Kasumi-1 (cell line): Measurements from ENCODE around the gene CUL4B.
A peak's percentile ranks its signal among the peaks of the same experiment; 100 is the strongest.
"Not testable (repeated sequence)": the region's sequence is repeated elsewhere in the genome, so short reads cannot be mapped to it uniquely, and the experiment has no call there.

Experiments used
- DNase-seq, 2 experiments: peaks; one replicate each; lab custom pipeline; 2025; lab: John Stamatoyannopoulos, UW

CUL4B gene

GRCh38 chrX:120560842-120561633 lies at the start of gene CUL4B:
CUL4B (minus strand) TSS chrX:120560962; CDS start chrX:120560638, 324 bp downstream.
- peak; percentile 77 to 89 for DNase-seq

GRCh38 chrX:120604361-120604782 lies 43.6 kb upstream of the CUL4B start:
- peak; percentile 14 to 19 for DNase-seq

- DNase-seq, result peak; percentile 83 to 84
Observed at GRCh38 chrX:120603707-120604360, 43.1 kb upstream of the CUL4B start, which contains the start of gene MCTS1. MCTS1 (plus strand) TSS chrX:120604101; CDS start chrX:120604237, 136 bp downstream.

- no peak for DNase-seq
Observed at GRCh38 chrX:120585702-120586101, 24.9 kb upstream of the CUL4B start.

GRCh38 chrX:120575379-120576114 lies 14.8 kb upstream of the CUL4B start:
- DNase-seq, result no peak

- DNase-seq, result not testable (repeated sequence)
Observed at GRCh38 chrX:120573806-120574205, 13.0 kb upstream of the CUL4B start.

GRCh38 chrX:120570011-120570600 lies 9.3 kb upstream of the CUL4B start:
- DNase-seq, result no peak

GRCh38 chrX:120568609-120569008 lies 7.8 kb upstream of the CUL4B start:
- DNase-seq, result no peak

GRCh38 chrX:120568035-120568434 lies 7.3 kb upstream of the CUL4B start:
- DNase-seq, result no peak

- DNase-seq, result no peak
Observed at GRCh38 chrX:120566817-120567216, 6.1 kb upstream of the CUL4B start.

- DNase-seq, result no peak
Observed at GRCh38 chrX:120564925-120565324, 4.2 kb upstream of the CUL4B start.

- DNase-seq, result peak; percentile 1 to 9
Observed at GRCh38 chrX:120562569-120562926, 1.8 kb upstream of the CUL4B start.

- no peak for DNase-seq
Observed at GRCh38 chrX:120561634-120562568, 1.1 kb upstream of the CUL4B start.

GRCh38 chrX:120560405-120560841 lies 339 bp downstream of the CUL4B start:
- peak; percentile 18 to 34 for DNase-seq

GRCh38 chrX:120559804-120560203 lies 958 bp downstream of the CUL4B start:
- peak; percentile 31 to 33 for DNase-seq

- no peak for DNase-seq
Observed at GRCh38 chrX:120556251-120556650, 4.5 kb downstream of the CUL4B start.

- DNase-seq, result no peak
Observed at GRCh38 chrX:120549483-120550452, 11.0 kb downstream of the CUL4B start.

GRCh38 chrX:120536061-120536460 lies 24.7 kb downstream of the CUL4B start:
- DNase-seq, result peak; percentile 76 to 77

GRCh38 chrX:120534413-120535205 lies 26.2 kb downstream of the CUL4B start:
- no peak for DNase-seq
